ENCODE measurements around the gene C19orf33. TPM values are rescaled to one million over a fixed set of nuclear protein-coding genes. Genes with fewer than 3 reads are reported as not detected.

C19orf33 gene
- total and polyA plus RNA-seq, 9 of the 15 experiments (the other 6 are each of a cell fraction or from before 2014, with no cell fraction given), result 3.2 TPM; not detected in 8

- Histone ChIP-seq H2AFZ (ENCODE audit: low read depth, low read length) (peak within 1 kb of the TSS; percentile 69), H3K9me3 (replicated peaks; ENCODE audit: control insufficient read depth, insufficient read depth, low read depth, low read length) (no peaks in the 10 kb centered on the region), H3K27ac (ENCODE audit: extremely low read depth, low read depth, low read length) (peak within 1 kb of the TSS; percentile 99), H3K9ac (ENCODE audit: insufficient read depth in 1 of 2, low read depth in 2 of 2, low read length in 2 of 2) (peak within 1 kb of the TSS; percentile 89 to 97), H3K4me2 (ENCODE audit: insufficient read depth, low read length) (peak within 1 kb of the TSS; percentile 100), H3K4me3 (peak within 1 kb of the TSS; percentile 90), H3K36me3 (ENCODE audit: control insufficient read depth, insufficient read depth, low read length) (peaks cover 24% of the 10 kb centered on the region), H4K20me1 (replicated peaks; ENCODE audit: control insufficient read depth, insufficient read depth, low read length) (no peaks in the 10 kb centered on the region; the same call in 1 of the 2 replicates), H3K79me2 (ENCODE audit: control insufficient read depth, insufficient read depth, low read length) (peaks cover 46% of the 10 kb centered on the region), H3K9me1 (ENCODE audit: control insufficient read depth, insufficient read depth, low read length) (no peaks in the 10 kb centered on the region), H3K27me3 (ENCODE audit: control insufficient read depth in 2 of 2, insufficient read depth in 2 of 2, low read length in 2 of 2) (no peaks in the 10 kb centered on the region), H3K4me1 (replicated peaks in 1 of 2; ENCODE audit: control insufficient read depth in 2 of 2, insufficient read depth in 2 of 2, low read length in 2 of 2) (peaks cover 42 to 64% of the 10 kb centered on the region in 2 experiments)
- ChIA-PET CTCF (ENCODE audit: low intra/inter-chr PET ratio) (no interaction called here), POLR2A (no interaction called here)
- under 1% methylated on average over 44 of the region's 64 CpGs for WGBS (ENCODE audit: insufficient coverage, low coverage, missing lambda C conversion rate)
- in situ Hi-C loops (cut with MboI), result no loop called here
- peak; percentile 88 for ATAC-seq
- FAIRE-seq, result peak; percentile 94
- no TSS peak for BruUV-seq (replicated peaks)
- intact Hi-C loops (cut with micrococcal nuclease), result loop anchor here (1.0 kb wide), 2 partner anchors 19 to 46 kb away; partner anchors contain the start of gene CATSPERG
- DNase-seq (ENCODE audit: extremely low read depth in 1 of 4, low spot score in 3 of 4), result peak; percentile 97 to 98 (median 97)
- TF ChIP-seq RBM34 (IDR thresholded peaks at IDR 0.05; ENCODE audit: borderline replicate concordance, insufficient read depth, low read length) (no peak), NFATC3 (IDR thresholded peaks at IDR 0.05) (no peak), LARP7 (IDR thresholded peaks at IDR 0.05) (peak; percentile 44; the same call in 1 of the 2 replicates), ZMIZ1 (IDR thresholded peaks at IDR 0.05; ENCODE audit: low read depth in 2 of 2, low read length in 2 of 2) (no peak), ARID1B (IDR thresholded peaks at IDR 0.05) (no peak), ZEB2 (IDR thresholded peaks at IDR 0.05) (no peak), TRIM28 (IDR thresholded peaks at IDR 0.05) (peak; percentile 47; the same call in 1 of the 2 replicates), MEIS2 (IDR thresholded peaks at IDR 0.05; ENCODE audit: partially characterized antibody) (peak; percentile 54), ZBTB1 (CRISPR knock-in tag; IDR thresholded peaks at IDR 0.05; ENCODE audit: borderline replicate concordance, low read depth) (peak; percentile 91; the same call in 1 of the 2 replicates), MAFG (tag; conservative IDR thresholded peaks at IDR 0.05) (no peak), BRD9 (IDR thresholded peaks at IDR 0.05; ENCODE audit: low read depth, partially characterized antibody) (peak; percentile 80)
- TF ChIP-seq, protein P1, sequence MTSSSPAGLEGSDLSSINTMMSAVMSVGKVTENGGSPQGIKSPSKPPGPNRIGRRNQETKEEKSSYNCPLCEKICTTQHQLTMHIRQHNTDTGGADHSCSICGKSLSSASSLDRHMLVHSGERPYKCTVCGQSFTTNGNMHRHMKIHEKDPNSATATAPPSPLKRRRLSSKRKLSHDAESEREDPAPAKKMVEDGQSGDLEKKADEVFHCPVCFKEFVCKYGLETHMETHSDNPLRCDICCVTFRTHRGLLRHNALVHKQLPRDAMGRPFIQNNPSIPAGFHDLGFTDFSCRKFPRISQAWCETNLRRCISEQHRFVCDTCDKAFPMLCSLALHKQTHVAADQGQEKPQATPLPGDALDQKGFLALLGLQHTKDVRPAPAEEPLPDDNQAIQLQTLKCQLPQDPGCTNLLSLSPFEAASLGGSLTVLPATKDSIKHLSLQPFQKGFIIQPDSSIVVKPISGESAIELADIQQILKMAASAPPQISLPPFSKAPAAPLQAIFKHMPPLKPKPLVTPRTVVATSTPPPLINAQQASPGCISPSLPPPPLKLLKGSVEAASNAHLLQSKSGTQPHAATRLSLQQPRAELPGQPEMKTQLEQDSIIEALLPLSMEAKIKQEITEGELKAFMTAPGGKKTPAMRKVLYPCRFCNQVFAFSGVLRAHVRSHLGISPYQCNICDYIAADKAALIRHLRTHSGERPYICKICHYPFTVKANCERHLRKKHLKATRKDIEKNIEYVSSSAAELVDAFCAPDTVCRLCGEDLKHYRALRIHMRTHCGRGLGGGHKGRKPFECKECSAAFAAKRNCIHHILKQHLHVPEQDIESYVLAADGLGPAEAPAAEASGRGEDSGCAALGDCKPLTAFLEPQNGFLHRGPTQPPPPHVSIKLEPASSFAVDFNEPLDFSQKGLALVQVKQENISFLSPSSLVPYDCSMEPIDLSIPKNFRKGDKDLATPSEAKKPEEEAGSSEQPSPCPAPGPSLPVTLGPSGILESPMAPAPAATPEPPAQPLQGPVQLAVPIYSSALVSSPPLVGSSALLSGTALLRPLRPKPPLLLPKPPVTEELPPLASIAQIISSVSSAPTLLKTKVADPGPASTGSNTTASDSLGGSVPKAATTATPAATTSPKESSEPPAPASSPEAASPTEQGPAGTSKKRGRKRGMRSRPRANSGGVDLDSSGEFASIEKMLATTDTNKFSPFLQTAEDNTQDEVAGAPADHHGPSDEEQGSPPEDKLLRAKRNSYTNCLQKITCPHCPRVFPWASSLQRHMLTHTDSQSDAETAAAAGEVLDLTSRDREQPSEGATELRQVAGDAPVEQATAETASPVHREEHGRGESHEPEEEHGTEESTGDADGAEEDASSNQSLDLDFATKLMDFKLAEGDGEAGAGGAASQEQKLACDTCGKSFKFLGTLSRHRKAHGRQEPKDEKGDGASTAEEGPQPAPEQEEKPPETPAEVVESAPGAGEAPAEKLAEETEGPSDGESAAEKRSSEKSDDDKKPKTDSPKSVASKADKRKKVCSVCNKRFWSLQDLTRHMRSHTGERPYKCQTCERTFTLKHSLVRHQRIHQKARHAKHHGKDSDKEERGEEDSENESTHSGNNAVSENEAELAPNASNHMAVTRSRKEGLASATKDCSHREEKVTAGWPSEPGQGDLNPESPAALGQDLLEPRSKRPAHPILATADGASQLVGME (CRISPR knock-in tag; IDR thresholded peaks at IDR 0.05), result no peak
These were observed 11.8 kb downstream of the C19orf33 start, which contains the start of gene YIF1B for GRCh38 chr19:38315657-38316476. Gene YIF1B (minus strand): TSS chr19:38315947. CDS start chr19:38315917, 30 bp downstream.

All from K562 (cell line).